HEK293 (cell line): ENCODE measurements around the gene CAPN13.

Experiments used
- BCL11A ChIP-seq: fragments of 450-650 bp; formaldehyde crosslinking; IDR thresholded peaks from 2 replicates; pipeline ENCODE4 v1.5.1; 2016; ENCODE audit warnings: low read depth, missing biosample characterization, missing genetic modification characterization
- CTCF ChIP-seq: fragments of 450-650 bp; formaldehyde crosslinking; IDR thresholded peaks from 2 replicates; pipeline ENCODE4 v1.5.1; 2016; ENCODE audit warnings: missing biosample characterization, missing genetic modification characterization
- PRDM10 ChIP-seq: fragments of 450-650 bp; formaldehyde crosslinking; IDR thresholded peaks from 2 replicates; pipeline ENCODE4 v1.5.1; 2016; ENCODE audit warnings: missing biosample characterization, missing genetic modification characterization
- REST ChIP-seq: fragments of 450-650 bp; formaldehyde crosslinking; IDR thresholded peaks from 2 replicates; pipeline ENCODE4 v1.5.1; 2016; ENCODE audit warnings: missing biosample characterization, missing genetic modification characterization

GRCh38 chr2:30686669-30687068 is 120.6 kb downstream of the CAPN13 start:
- no peak for TF ChIP-seq CTCF (tag by site-specific recombination)
- no peak for TF ChIP-seq BCL11A (tag by site-specific recombination)
- TF ChIP-seq REST = no peak
- TF ChIP-seq PRDM10 (tag by site-specific recombination) = no peak
